DMS114 treated with DMSO at 0.1 percent for 48 hours (cell line): ENCODE measurements around the gene DNAJB7.
A peak's percentile ranks its signal among the peaks of the same experiment; 100 is the strongest.
"Not testable (repeated sequence)": the region's sequence is repeated elsewhere in the genome, so short reads cannot be mapped to it uniquely, and the experiment has no call there.

Source experiments
- DNase-seq: peaks from one replicate; lab custom pipeline; 2025; ENCODE audit not compliant: unreplicated experiment; lab: John Stamatoyannopoulos, UW

DNAJB7 gene

DNA sequence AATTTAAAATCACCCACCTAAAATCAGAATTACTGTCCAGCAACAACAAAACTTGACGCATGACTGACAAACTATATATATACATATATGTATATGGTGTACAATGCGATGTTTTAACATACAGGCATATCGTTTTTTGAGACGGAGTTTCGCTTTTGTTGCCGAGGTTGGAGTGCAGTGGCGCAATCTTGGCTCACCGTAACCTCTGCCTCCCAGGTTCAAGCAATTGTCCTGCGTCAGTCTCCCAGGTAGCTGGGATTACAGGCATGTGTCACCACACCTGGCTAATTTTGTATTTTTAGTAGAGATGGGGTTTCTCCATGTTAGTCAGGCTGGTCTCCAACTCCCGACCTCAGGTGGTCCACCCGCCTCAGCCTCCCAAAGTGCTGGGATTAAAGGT, 16.1 kb downstream of the DNAJB7 start:
- not testable (repeated sequence) for DNase-seq

GRCh38 chr22:40844951-40845350, 17.0 kb downstream of the DNAJB7 start:
- DNase-seq, result no peak

- DNase-seq, result no peak
Measured at GRCh38 chr22:40838486-40838885, 23.4 kb downstream of the DNAJB7 start.

DNA sequence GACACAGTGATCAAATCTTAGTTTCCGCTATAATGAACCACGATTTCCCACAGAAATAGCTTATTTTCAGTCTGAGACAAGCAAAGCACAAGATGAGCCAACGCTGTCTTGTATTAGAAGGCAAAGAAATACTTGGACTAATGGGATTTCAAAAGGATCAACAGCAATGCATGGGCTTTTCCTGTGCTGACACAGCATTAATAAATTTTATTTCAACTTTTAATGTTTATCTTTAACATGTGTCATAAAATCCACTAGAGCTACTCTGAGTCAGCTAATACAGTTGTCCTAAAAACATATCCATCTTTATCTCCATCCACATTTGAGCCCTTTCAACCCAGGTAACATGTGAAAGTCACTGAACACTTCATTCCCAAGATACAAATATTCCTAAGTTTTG, 27.3 kb downstream of the DNAJB7 start:
- no peak for DNase-seq

GRCh38 chr22:40829131-40829530, 32.8 kb downstream of the DNAJB7 start:
- no peak for DNase-seq

- DNase-seq, result no peak
Measured at GRCh38 chr22:40826984-40827741, 34.8 kb downstream of the DNAJB7 start.

- not testable (repeated sequence) for DNase-seq
Measured at GRCh38 chr22:40826292-40826691, 35.6 kb downstream of the DNAJB7 start.

DNA sequence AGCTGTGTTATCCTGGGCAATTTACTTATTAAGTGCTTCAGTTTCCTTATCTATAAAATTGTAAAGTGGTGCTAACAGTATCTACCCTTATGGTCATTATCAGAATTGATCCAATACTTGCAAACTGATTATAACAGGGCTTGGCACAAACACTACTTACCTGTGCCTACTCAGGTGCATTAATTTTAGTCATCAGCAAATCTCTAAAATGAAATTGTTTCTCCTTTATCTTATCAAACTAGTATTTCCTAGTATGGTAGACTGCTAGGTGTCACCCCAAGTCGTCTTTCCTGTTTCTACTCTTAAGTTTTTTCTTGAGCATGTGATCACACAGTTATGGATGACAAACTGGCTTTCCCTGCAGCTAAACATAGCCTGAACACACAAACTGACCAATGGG, 38.5 kb downstream of the DNAJB7 start:
- DNase-seq, result no peak

- peak; percentile 34 for DNase-seq
Measured at GRCh38 chr22:40819599-40820140, 42.2 kb downstream of the DNAJB7 start.

DNA sequence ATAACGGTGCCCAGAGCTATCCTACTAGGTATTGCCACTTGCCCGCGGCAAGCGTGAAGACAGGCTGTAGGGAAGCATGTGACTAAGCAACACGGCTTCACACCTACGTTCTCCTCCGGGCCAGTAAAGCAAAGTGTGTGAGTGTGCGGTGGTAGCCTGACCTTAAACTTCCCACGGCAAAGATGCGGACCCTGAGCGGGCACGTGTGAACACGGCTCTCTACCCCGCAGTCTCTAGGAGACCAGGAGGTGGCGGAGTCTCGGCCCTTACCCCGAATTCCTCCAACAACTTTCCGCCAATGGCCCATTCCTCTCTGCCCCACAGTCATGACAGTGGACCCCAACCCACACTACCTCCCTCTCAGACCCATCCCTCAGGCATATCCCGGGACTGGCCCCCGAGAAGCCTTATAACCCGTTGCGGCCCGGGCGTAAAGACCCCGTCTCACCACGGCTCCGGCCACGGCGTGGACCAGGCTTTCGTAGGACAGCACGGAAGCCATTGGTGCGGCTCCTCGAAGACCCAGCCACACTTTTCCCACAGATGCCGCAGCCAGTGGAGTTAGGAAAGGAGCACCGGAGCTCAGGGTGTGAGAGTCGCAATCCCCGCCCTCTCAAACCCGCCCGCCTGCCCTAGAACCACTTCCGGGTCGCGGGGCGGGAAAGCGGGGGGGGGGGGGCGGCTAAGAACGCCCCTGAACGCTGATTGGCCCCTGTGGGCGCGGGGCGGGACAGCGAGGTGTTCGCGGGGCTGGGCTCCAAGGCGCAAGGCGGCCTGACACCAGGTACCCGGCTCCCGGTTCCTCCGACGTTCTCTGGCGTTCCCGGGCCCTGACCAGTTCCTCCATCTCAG, 42.9 kb downstream of the DNAJB7 start, which contains the start of gene SLC25A17:
SLC25A17 (minus strand) TSS at position 600 of the 852 bp plus-strand sequence; CDS start at position 502, 98 bp downstream.
- peak; percentile 69 for DNase-seq

DNA sequence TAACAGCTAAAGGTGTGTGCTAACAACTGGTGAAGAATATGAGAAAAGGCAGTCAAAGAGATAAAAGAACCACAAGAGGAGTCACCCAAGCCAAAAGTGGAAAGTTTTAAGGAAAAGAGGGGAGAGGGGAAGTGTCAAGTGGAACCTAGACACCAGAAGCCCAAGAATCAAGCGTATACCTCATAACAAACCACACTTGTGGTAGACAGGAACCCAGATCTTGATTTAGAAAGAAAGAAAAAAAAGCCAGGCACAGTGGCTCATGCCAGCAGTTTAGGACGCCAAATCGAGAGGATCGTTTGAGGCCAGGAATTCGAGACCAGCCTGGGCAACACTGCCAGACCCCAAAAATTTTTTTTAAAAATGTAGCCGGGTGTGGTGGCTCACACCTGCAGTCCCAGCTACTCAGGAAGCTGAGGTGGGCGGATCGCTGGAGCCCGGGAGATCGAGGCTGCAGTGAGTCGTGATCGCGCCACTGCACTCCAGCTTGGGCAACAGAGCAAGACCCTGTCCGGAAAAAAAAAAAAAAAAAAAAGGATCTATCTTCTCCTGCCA, 43.6 kb downstream of the DNAJB7 start:
- DNase-seq, result no peak

DNA sequence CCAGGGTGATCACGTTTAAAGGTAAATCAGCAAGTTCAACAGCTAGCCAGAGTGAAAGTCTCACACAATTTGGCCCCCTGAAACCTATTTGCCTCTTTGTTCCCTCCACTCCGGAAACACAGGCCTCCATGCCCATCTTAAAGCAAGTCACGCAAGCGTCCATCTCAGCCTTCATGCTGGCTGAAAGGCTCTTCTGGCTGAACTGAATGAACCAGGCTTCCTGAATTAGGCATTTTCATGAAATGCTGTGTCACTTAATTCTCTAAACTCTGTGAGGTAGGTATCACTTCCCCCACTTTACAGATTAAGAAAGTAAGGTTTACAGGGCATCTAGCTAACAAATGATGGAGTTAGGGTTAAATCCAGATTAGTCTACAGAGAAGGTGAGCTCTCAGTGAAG, 44.2 kb downstream of the DNAJB7 start:
- DNase-seq, result no peak

DNA sequence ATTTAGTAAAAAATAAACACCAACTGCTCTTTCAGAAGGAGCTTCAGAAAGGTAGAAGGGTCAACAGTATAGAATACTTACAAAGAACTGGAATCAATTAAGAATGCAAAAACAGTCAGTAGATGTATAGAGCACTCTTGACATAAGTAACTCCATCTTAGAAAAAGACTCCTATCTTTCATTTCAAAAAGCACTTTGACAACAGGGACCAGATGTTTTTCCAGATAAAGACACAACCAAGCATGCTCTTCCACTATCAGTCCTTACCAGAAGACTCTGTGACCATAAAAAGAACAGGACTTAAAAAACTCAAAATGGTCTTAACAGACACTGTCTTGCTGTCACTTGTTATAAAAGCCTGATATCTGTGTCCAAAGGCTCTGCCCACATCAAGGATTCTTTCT, 48.0 kb downstream of the DNAJB7 start:
- DNase-seq, result no peak
